K562 (cell line): ENCODE data around the gene PLA2G3. TPM values are rescaled to one million over a fixed set of nuclear protein-coding genes. Genes with fewer than 3 reads are reported as not detected.

Experiments
- ATAC-seq: fragments of 200-7000 bp; cut with Tn5 transposase; 3 replicates; pipeline ENCODE4 v1.9.1; 2020; ENCODE audit warnings: moderate library complexity
- BruUV-seq: library from RNA; stranded (reverse); fragments of 400-500 nt; replicated peaks from 2 replicates; lab custom pipeline; 2021; lab: Mats Ljungman, UMichigan
- CTCF ChIA-PET: fragments of 300-600 bp; formaldehyde crosslinking; extraction: SDS; loops from one replicate; lab custom pipeline; 2021; ENCODE audit warnings: low intra/inter-chr PET ratio; lab: Yijun Ruan, JAX
- POLR2A ChIA-PET: fragments of 300-600, 350-650 bp; sonication (Branson Sonifier 250); formaldehyde crosslinking; extraction: SDS; loops from one replicate; lab custom pipeline; 2021; ENCODE audit warnings: antibody characterized with exemption, inconsistent platforms; lab: Yijun Ruan, JAX
- DNase-seq, 4 experiments: peaks; one replicate each; pipeline versions ENCODE4 v3.0.0 to v3.0.0-alpha.2; 2011 to 2018; ENCODE audit warnings: low spot score in 3 of 4, mixed read lengths in 3 of 4; ENCODE audit errors: extremely low read depth in 1 of 4
- FAIRE-seq: peaks from 2 replicates; lab custom pipeline; 2011; peaks lifted over from hg19 to GRCh38; lab: Jason Lieb, UNC
- H2AFZ ChIP-seq: 2 replicates; pipeline ENCODE4 v1.6.0; 2011; ENCODE audit warnings: low read depth, low read length, control low read depth, inconsistent platforms
- H3K27ac ChIP-seq: fragments of 200-600 bp; 3 replicates; pipeline ENCODE4 v1.8.0; 2011; ENCODE audit warnings: low read depth, mild to moderate bottlenecking, control low read depth, inconsistent platforms, low read length, moderate library complexity, mixed read lengths; ENCODE audit errors: extremely low read depth
- H3K27me3 ChIP-seq, 2 experiments: fragments of 300-600 bp in 1 of 2; 2 replicates in 1 of 2; 3 replicates in 1 of 2; pipeline versions ENCODE4 v1.6.0 to v1.8.0; 2011; ENCODE audit warnings: inconsistent platforms in 2 of 2, low read length in 2 of 2, mild to moderate bottlenecking in 1 of 2, mixed read lengths in 1 of 2, moderate library complexity in 1 of 2; ENCODE audit not compliant: control insufficient read depth in 2 of 2, insufficient read depth in 2 of 2
- H3K36me3 ChIP-seq: fragments of 300-600 bp; 3 replicates; pipeline ENCODE4 v1.8.0; 2011; ENCODE audit warnings: mild to moderate bottlenecking, low read length, inconsistent platforms; ENCODE audit not compliant: control insufficient read depth, insufficient read depth
- H3K4me1 ChIP-seq, 2 experiments: fragments of 200-600 bp in 1 of 2; replicated peaks in 1 of 2; 2 replicates in 1 of 2; 3 replicates in 1 of 2; pipeline versions ENCODE4 v1.5.1 to v1.8.0; 2011; ENCODE audit warnings: inconsistent platforms in 2 of 2, low read length in 2 of 2, mild to moderate bottlenecking in 1 of 2, mixed read lengths in 1 of 2, moderate library complexity in 1 of 2; ENCODE audit not compliant: control insufficient read depth in 2 of 2, insufficient read depth in 2 of 2
- H3K4me2 ChIP-seq: 2 replicates; pipeline ENCODE4 v1.6.1; 2011; ENCODE audit warnings: low read length, control low read depth, inconsistent platforms, mixed read lengths; ENCODE audit not compliant: insufficient read depth
- H3K4me3 ChIP-seq: fragments of 200-600 bp; sonication (generic), shearing (Covaris generic); 2 replicates; pipeline ENCODE4 v1.5.1; 2016; ENCODE audit warnings: control low read depth, inconsistent platforms
- H3K79me2 ChIP-seq: fragments of 200-600 bp; 3 replicates; pipeline ENCODE4 v1.8.0; 2011; ENCODE audit warnings: low read length, inconsistent platforms; ENCODE audit not compliant: control insufficient read depth, insufficient read depth
- H3K9ac ChIP-seq, 2 experiments: 2 replicates each; pipeline versions ENCODE4 v1.6.0 to v1.6.1; 2011; ENCODE audit warnings: low read depth in 2 of 2, low read length in 2 of 2, control low read depth in 1 of 2, inconsistent platforms in 1 of 2, mild to moderate bottlenecking in 1 of 2, mixed read lengths in 1 of 2; ENCODE audit not compliant: insufficient read depth in 1 of 2
- H3K9me1 ChIP-seq: one replicate; pipeline ENCODE4 v1.6.0; 2011; ENCODE audit warnings: inconsistent platforms, mild to moderate bottlenecking, low read length, moderate library complexity; ENCODE audit not compliant: control insufficient read depth, insufficient read depth
- H3K9me3 ChIP-seq: replicated peaks from 2 replicates; pipeline ENCODE4 v1.5.1; 2011; ENCODE audit warnings: low read depth, low read length, inconsistent platforms; ENCODE audit not compliant: control insufficient read depth, insufficient read depth
- H4K20me1 ChIP-seq: replicated peaks from 2 replicates; pipeline ENCODE4 v1.6.1; 2011; ENCODE audit warnings: low read length, inconsistent platforms, mixed read lengths; ENCODE audit not compliant: control insufficient read depth, insufficient read depth
- CBFA2T2 ChIP-seq: fragments of 450-650 bp; conservative IDR thresholded peaks from 2 replicates; pipeline ENCODE4 v1.6.1; 2017; ENCODE audit warnings: mild to moderate bottlenecking
- HLTF ChIP-seq: fragments of 450-650 bp; IDR thresholded peaks from 2 replicates; pipeline ENCODE4 v1.6.1; 2016
- NFE2 ChIP-seq: IDR thresholded peaks from 2 replicates; pipeline ENCODE4 v1.6.1; 2014; ENCODE audit warnings: antibody characterized with exemption, low read depth
- NFIC ChIP-seq: fragments of 450-650 bp; IDR thresholded peaks from 2 replicates; pipeline ENCODE4 v1.6.1; 2017; ENCODE audit warnings: mild to moderate bottlenecking, inconsistent platforms
- WGBS: fragments of 100-300 bp; shearing (Covaris generic); methylation state at CpG from one replicate; pipeline ENCODE4 v1.1.6; 2016; ENCODE audit warnings: low coverage, mixed read lengths; ENCODE audit not compliant: insufficient coverage; ENCODE audit errors: missing lambda C conversion rate; 5-methylcytosine and 5-hydroxymethylcytosine counted together
- in situ Hi-C: fragments of 300-500 bp; cut with MboI; formaldehyde crosslinking; loops from 4 replicates; pipeline ENCODE4 v1.15.0; 2018; ENCODE audit warnings: inconsistent platforms, mixed read lengths
- intact Hi-C: fragments of 100-400 bp; cut with micrococcal nuclease; formaldehyde crosslinking; loops from 2 replicates; pipeline ENCODE4 v1.14.2; 2022
- polyA plus RNA-seq, 8 experiments: library from polyadenylated mRNA; depleted of rRNA in 4 of 8; stranded (reverse) in 5 of 8; unstranded in 3 of 8; fragments of >200 nt; fragmentation: Nextera tagmentation in 2 of 8; fragmentation: Illumina TruSeq in 1 of 8; extraction: Ambion mirVana in 2 of 8; extraction: Trizol in 1 of 8; gene quantifications; 2 replicates each; pipeline versions ENCODE4 v1.2.1 to v1.2.3, GENCODE V29; 2011 to 2014; ENCODE audit warnings: inconsistent platforms in 1 of 8, missing spikeins in 1 of 8
- total RNA-seq, 7 experiments: library from RNA; depleted of rRNA in 6 of 7; stranded (reverse); fragments of >200 nt in 6 of 7; fragmentation: Illumina TruSeq in 2 of 7; extraction: Trizol in 2 of 7; gene quantifications; 2 replicates each; pipeline versions ENCODE4 v1.2.1 to v1.2.3, GENCODE V29; 2011 to 2021; ENCODE audit warnings: low replicate concordance in 1 of 7
- TF ChIP-seq, protein P1 (sequence below): sonication (generic); formaldehyde crosslinking; IDR thresholded peaks from 2 replicates; pipeline ENCODE4 v1.8.0; 2023; ENCODE audit warnings: mild to moderate bottlenecking, missing genetic modification reagents
- TF ChIP-seq, protein P2 (sequence below): sonication (generic); formaldehyde crosslinking; IDR thresholded peaks from 2 replicates; pipeline ENCODE4 v1.9.0; 2022; ENCODE audit warnings: mild to moderate bottlenecking, missing genetic modification reagents
- TF ChIP-seq, protein P3 (sequence below), 3 experiments: IDR thresholded peaks in 2 of 3; conservative IDR thresholded peaks in 1 of 3; 2 replicates each; pipeline ENCODE4 v1.5.1; 2011 to 2012; ENCODE audit warnings: low read length in 3 of 3, mild to moderate bottlenecking in 3 of 3, control low read depth in 2 of 3, improper control_type of control experiment in 1 of 3, inconsistent platforms in 1 of 3, low read depth in 1 of 3, mixed read lengths in 1 of 3, moderate library complexity in 1 of 3; ENCODE audit not compliant: insufficient read depth in 2 of 3

Gene PLA2G3
- total and polyA plus RNA-seq, 9 of the 15 experiments (the other 6 are each of a cell fraction or from before 2014, with no cell fraction given): 0.18 to 1.4 (median 0.64) TPM

DNA sequence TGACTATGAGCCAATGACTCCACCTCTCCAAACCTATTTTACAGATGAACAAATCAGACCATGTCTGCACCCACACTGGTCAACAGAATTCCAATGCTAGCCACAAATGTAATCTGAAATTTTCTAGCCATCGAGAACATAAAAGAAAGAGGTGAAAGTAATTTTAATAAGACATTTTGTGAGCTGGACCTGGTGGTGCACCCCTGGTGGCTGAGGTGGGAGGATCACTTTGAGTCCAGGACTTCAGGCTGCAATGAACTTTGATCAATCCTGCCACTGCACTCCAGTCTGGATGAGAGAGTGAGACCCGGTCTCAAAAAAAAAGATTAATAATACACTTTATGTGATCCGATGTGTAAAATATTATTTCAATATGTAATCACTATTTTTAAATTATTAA is 10.3 kb upstream of the PLA2G3 start:
- Histone ChIP-seq H3K4me2 (no peak overlapping the region), H3K9me3 (no peaks in the 10 kb centered on the region), H3K9me1 (no peaks in the 10 kb centered on the region), H3K4me3 (no peak overlapping the region), H3K4me1 (no peaks in the 10 kb centered on the region), H4K20me1 (no peaks in the 10 kb centered on the region), H3K27ac (no peak overlapping the region), H3K36me3 (no peaks in the 10 kb centered on the region), H3K9ac (no peak overlapping the region), H2AFZ (no peak overlapping the region), H3K27me3 (no peaks in the 10 kb centered on the region), H3K79me2 (no peaks in the 10 kb centered on the region)
- in situ Hi-C loops: loop anchor here (10.0 kb wide), 1 partner anchor 196 kb away; no protein-coding TSS in a partner anchor
- no peak for TF ChIP-seq NFE2
- TF ChIP-seq, protein P1, sequence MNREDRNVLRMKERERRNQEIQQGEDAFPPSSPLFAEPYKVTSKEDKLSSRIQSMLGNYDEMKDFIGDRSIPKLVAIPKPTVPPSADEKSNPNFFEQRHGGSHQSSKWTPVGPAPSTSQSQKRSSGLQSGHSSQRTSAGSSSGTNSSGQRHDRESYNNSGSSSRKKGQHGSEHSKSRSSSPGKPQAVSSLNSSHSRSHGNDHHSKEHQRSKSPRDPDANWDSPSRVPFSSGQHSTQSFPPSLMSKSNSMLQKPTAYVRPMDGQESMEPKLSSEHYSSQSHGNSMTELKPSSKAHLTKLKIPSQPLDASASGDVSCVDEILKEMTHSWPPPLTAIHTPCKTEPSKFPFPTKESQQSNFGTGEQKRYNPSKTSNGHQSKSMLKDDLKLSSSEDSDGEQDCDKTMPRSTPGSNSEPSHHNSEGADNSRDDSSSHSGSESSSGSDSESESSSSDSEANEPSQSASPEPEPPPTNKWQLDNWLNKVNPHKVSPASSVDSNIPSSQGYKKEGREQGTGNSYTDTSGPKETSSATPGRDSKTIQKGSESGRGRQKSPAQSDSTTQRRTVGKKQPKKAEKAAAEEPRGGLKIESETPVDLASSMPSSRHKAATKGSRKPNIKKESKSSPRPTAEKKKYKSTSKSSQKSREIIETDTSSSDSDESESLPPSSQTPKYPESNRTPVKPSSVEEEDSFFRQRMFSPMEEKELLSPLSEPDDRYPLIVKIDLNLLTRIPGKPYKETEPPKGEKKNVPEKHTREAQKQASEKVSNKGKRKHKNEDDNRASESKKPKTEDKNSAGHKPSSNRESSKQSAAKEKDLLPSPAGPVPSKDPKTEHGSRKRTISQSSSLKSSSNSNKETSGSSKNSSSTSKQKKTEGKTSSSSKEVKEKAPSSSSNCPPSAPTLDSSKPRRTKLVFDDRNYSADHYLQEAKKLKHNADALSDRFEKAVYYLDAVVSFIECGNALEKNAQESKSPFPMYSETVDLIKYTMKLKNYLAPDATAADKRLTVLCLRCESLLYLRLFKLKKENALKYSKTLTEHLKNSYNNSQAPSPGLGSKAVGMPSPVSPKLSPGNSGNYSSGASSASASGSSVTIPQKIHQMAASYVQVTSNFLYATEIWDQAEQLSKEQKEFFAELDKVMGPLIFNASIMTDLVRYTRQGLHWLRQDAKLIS (CRISPR knock-in tag): no peak
- no peak for TF ChIP-seq HLTF
- TF ChIP-seq, protein P2, sequence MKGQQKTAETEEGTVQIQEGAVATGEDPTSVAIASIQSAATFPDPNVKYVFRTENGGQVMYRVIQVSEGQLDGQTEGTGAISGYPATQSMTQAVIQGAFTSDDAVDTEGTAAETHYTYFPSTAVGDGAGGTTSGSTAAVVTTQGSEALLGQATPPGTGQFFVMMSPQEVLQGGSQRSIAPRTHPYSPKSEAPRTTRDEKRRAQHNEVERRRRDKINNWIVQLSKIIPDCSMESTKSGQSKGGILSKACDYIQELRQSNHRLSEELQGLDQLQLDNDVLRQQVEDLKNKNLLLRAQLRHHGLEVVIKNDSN (CRISPR knock-in tag): no peak
- TF ChIP-seq, protein P3, sequence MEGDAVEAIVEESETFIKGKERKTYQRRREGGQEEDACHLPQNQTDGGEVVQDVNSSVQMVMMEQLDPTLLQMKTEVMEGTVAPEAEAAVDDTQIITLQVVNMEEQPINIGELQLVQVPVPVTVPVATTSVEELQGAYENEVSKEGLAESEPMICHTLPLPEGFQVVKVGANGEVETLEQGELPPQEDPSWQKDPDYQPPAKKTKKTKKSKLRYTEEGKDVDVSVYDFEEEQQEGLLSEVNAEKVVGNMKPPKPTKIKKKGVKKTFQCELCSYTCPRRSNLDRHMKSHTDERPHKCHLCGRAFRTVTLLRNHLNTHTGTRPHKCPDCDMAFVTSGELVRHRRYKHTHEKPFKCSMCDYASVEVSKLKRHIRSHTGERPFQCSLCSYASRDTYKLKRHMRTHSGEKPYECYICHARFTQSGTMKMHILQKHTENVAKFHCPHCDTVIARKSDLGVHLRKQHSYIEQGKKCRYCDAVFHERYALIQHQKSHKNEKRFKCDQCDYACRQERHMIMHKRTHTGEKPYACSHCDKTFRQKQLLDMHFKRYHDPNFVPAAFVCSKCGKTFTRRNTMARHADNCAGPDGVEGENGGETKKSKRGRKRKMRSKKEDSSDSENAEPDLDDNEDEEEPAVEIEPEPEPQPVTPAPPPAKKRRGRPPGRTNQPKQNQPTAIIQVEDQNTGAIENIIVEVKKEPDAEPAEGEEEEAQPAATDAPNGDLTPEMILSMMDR (IDR thresholded peaks at IDR 0.05 in 2 of 3, conservative IDR thresholded peaks at IDR 0.05 in 1 of 3; ENCODE audit: insufficient read depth in 2 of 3, low read depth in 1 of 3, low read length in 3 of 3): peak in 2 of 3 experiments; percentile 23 to 33; a peak in 2 of 6 replicates
- TF ChIP-seq NFIC: no peak
- no peak for TF ChIP-seq CBFA2T2
- intact Hi-C loops: loop anchor here (5.0 kb wide), 1 partner anchor 388 kb away; no protein-coding TSS in a partner anchor
- ATAC-seq (peak; percentile 54; the same call in 1 of the 3 replicates), DNase-seq (no peak), FAIRE-seq (no peak)
- no TSS peak for BruUV-seq
- WGBS: 3% methylated on average over 3 of the region's 3 CpGs
- POLR2A ChIA-PET: interaction anchor here (0.6 to 1.1 kb wide), 3 partner anchors 47 to 608 kb away, joined by 3 to 5 read pairs (median 3); no protein-coding TSS in a partner anchor
- CTCF ChIA-PET: interaction anchor here (0.6 kb wide), 1 partner anchor 42 kb away, joined by 3 read pairs; no protein-coding TSS in a partner anchor
